Thymus (tissue), 11 donors: ENCODE data around the gene AFTPH. TPM values are rescaled to one million over a fixed set of nuclear protein-coding genes. Genes with fewer than 3 reads are reported as not detected.

ENCODE experiments used
- DNase-seq, 9 donors: peaks; one replicate each; pipeline ENCODE4 v3.0.0-alpha.2; 2013; ENCODE audit warnings: low spot score in 9 of 9, low read depth in 6 of 9, missing footprints in 1 of 9
- H3K27ac ChIP-seq, 2 donors: one replicate each; pipeline ENCODE4 v1.5.1; 2013; ENCODE audit warnings: control low read depth in 1 of 2, low read depth in 1 of 2, low read length in 1 of 2, mild to moderate bottlenecking in 1 of 2, moderate library complexity in 1 of 2
- H3K27me3 ChIP-seq, 2 donors: one replicate each; pipeline ENCODE4 v1.5.1; 2013; ENCODE audit warnings: low read length in 1 of 2; ENCODE audit not compliant: control insufficient read depth in 2 of 2, insufficient read depth in 1 of 2
- H3K36me3 ChIP-seq, 2 donors: one replicate each; pipeline ENCODE4 v1.5.1; 2013; ENCODE audit warnings: low read length in 1 of 2, mild to moderate bottlenecking in 1 of 2, moderate library complexity in 1 of 2; ENCODE audit not compliant: control insufficient read depth in 2 of 2, insufficient read depth in 2 of 2
- H3K4me1 ChIP-seq, 2 donors: one replicate each; pipeline ENCODE4 v1.5.1; 2013; ENCODE audit warnings: low read length in 2 of 2; ENCODE audit not compliant: control insufficient read depth in 2 of 2, insufficient read depth in 2 of 2
- H3K4me3 ChIP-seq, 2 donors: one replicate each; pipeline ENCODE4 v1.5.1; 2013; ENCODE audit warnings: low read length in 2 of 2, control low read depth in 1 of 2, mild to moderate bottlenecking in 1 of 2
- H3K9me3 ChIP-seq, 2 donors: one replicate each; pipeline ENCODE4 v1.5.1; 2013; ENCODE audit warnings: low read length in 1 of 2, mild to moderate bottlenecking in 1 of 2; ENCODE audit not compliant: control insufficient read depth in 2 of 2, insufficient read depth in 1 of 2
- WGBS: extraction: QIAGEN DNeasy Blood & Tissue Kit; methylation state at CpG from one replicate; pipeline ENCODE4 v1.1.7; 2013; 5-methylcytosine and 5-hydroxymethylcytosine counted together
- polyA plus RNA-seq: library from polyadenylated mRNA; stranded (reverse); fragments of 200-250 nt; gene quantifications from one replicate; pipeline ENCODE4 v1.2.3, GENCODE V29; 2013
- total RNA-seq: library from RNA; stranded (reverse); fragments of 120-200 nt; gene quantifications from one replicate; pipeline ENCODE4 v1.2.4, GENCODE V29; 2013
- donor health status: healthy.

Gene AFTPH
- total and polyA plus RNA-seq, 2 donors, result 43.2 to 76.0 TPM

- Histone ChIP-seq H3K36me3 (no peaks in the 10 kb centered on the region), H3K9me3 (no peaks in the 10 kb centered on the region), H3K4me3 (no peak overlapping the region), H3K4me1 (peaks cover 11 to 16% of the 10 kb centered on the region in 2 donors), H3K27me3 (no peaks in the 10 kb centered on the region), H3K27ac (no peak overlapping the region)
- 96% methylated on average over 4 of the region's 4 CpGs for WGBS
- DNase-seq, result no peak
Observed at GRCh38 chr2:64620661-64621060, 96.5 kb downstream of the AFTPH start.

GRCh38 chr2:64622443-64623241, 98.5 kb downstream of the AFTPH start:
- Histone ChIP-seq H3K27ac (no peak overlapping the region), H3K27me3 (no peaks in the 10 kb centered on the region)

DNA sequence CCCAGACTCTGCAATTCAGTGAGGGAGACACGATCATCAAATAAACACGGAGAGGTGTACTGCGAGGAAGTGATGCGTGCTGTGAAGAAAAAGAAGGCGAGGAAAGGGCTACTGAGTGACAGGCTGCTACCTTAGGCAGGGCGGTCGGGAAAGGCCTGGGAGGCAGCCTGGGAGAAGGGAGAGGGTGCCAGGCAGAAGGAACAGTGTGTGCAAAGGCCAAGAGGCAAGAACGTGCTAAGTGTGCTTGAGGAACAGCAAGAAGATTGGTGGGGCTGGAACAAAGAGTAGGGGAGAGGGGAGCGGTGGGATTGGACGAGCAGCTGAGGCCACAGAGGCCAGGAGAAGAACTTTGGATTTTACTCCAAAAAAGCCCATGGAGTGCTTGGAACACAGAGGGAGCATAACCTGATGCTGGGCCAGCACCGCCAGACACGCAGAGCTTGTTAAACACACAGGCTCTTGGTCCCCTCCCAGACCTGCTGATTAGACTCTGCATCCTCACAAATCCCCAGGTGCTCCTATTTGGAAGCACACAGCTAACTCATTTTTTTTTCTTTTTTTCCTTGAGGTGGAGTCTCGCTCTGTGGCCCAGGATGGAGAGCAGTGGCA, 99.2 kb downstream of the AFTPH start:
- Histone ChIP-seq H3K27me3 (no peaks in the 10 kb centered on the region), H3K36me3 (no peaks in the 10 kb centered on the region), H3K4me3 (no peak overlapping the region), H3K27ac (no peak overlapping the region), H3K9me3 (no peaks in the 10 kb centered on the region), H3K4me1 (peaks cover 0 to 13% of the 10 kb centered on the region in 2 donors)
- DNase-seq, result no peak
- 96% methylated on average over 13 of the region's 13 CpGs for WGBS

More at GRCh38 chr2:64622443-64623241, 98.5 kb downstream of the AFTPH start:
- Histone ChIP-seq H3K36me3 (no peaks in the 10 kb centered on the region), H3K9me3 (no peaks in the 10 kb centered on the region), H3K4me1 (peaks cover 4 to 17% of the 10 kb centered on the region in 2 donors), H3K4me3 (no peak overlapping the region)
- no peak for DNase-seq
- 94% methylated on average over 13 of the region's 13 CpGs for WGBS

GRCh38 chr2:64624108-64624610, 100.0 kb downstream of the AFTPH start:
- 98% methylated on average over 6 of the region's 6 CpGs for WGBS

GRCh38 chr2:64624862-64625261, 100.7 kb downstream of the AFTPH start:
- DNase-seq, result no peak
- Histone ChIP-seq H3K4me1 (peaks cover 0 to 12% of the 10 kb centered on the region in 2 donors), H3K9me3 (no peaks in the 10 kb centered on the region), H3K27ac (no peak overlapping the region), H3K27me3 (no peaks in the 10 kb centered on the region), H3K4me3 (no peak overlapping the region), H3K36me3 (peaks cover 0 to 3% of the 10 kb centered on the region in 2 donors)
- WGBS, result 96% methylated on average over 6 of the region's 6 CpGs

More at GRCh38 chr2:64624108-64624610, 100.0 kb downstream of the AFTPH start:
- H3K27ac ChIP-seq, result no peak overlapping the region
- no peaks in the 10 kb centered on the region for H3K36me3 ChIP-seq
- H3K27me3 ChIP-seq, result no peaks in the 10 kb centered on the region
- H3K9me3 ChIP-seq, result no peaks in the 10 kb centered on the region
- DNase-seq, result no peak
- peaks cover 0 to 12% of the 10 kb centered on the region in 2 donors for H3K4me1 ChIP-seq
- H3K4me3 ChIP-seq, result no peak overlapping the region

GRCh38 chr2:64625299-64626145, 101.4 kb downstream of the AFTPH start:
- H3K4me1 ChIP-seq, result peaks cover 0 to 12% of the 10 kb centered on the region in 2 donors

DNA sequence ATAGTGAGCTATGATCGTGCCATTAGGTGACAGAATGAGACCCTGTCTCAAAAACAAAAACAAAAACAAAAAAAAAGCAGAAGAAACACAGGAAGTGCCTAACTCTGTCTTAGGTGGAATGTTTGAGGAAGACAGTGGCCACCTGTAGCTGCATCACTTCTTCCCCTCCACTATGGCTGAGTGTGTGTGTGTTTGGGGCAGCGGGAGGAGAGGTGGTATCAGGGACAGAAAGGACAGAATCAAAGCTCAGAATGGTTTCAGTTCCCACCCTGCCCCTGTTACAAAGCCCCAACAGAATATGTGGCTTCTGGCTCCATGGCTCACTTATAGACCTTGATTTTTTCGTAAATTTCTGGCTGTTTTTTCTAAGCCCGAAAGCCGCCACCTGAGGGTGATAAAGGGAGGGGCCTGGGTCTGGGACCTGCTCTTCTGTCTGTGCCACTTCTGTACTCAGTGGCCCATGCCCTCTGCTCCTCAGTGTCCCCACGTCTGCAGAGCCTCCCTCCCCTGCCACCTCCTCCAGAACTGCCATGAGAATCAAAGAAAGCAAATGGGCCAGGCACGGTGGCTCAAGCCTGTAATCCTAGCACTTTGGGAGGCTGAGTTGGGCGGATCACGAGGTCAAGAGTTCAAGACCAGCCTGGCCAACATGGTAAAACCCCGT, 102.2 kb downstream of the AFTPH start:
- Histone ChIP-seq H3K4me3 (no peak overlapping the region), H3K4me1 (peaks cover 0 to 12% of the 10 kb centered on the region in 2 donors), H3K36me3 (peaks cover 10 to 16% of the 10 kb centered on the region in 2 donors), H3K9me3 (no peaks in the 10 kb centered on the region), H3K27ac (no peak overlapping the region), H3K27me3 (no peaks in the 10 kb centered on the region)
- 93% methylated on average over 10 of the region's 10 CpGs for WGBS
- DNase-seq, result no peak

More at GRCh38 chr2:64625299-64626145, 101.4 kb downstream of the AFTPH start:
- Histone ChIP-seq H3K36me3 (peaks cover 2 to 9% of the 10 kb centered on the region in 2 donors), H3K27ac (no peak overlapping the region), H3K4me3 (no peak overlapping the region), H3K27me3 (no peaks in the 10 kb centered on the region), H3K9me3 (no peaks in the 10 kb centered on the region)
- no peak for DNase-seq
- WGBS, result 98% methylated on average over 7 of the region's 7 CpGs

DNA sequence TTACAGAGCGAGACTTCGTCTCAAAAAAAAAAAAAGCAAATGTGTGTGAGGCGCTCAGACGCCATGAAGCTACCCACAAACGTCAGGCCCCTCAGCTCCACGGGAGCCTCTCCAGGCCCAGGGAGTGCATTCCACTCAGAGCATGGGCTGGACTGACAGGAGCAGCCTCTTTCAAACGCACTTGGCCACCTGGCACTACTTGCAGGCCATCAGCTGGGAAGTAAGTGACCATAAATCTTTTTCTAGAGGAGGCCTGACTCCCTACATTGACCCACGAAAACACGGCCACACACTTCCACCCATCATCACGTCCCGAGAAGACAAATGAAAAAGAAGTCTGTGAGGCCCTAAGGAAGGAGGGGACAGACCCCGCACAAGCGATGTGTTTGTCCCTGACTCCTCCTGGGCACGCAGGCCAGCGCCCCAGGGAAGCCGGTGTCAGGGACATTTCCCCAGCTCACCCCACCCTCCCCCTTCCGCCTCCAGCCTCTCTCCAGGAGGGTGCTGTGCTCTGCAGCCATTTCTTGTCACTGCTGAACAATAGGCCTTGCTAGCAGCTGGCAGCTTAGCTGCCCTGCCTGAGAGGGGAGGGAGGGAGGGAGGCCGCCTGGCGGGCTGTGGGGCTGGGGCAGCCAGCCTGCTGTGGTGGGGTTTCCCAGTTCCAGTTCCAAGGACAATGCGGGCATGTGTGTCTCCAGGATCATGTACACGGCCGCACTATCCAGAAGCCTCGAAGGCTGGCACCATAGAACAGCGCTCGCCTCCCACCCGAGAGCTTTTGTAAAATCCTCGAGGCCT, 103.0 kb downstream of the AFTPH start:
- 95% methylated on average over 27 of the region's 27 CpGs for WGBS
- H3K4me1 ChIP-seq, result peaks cover 0 to 12% of the 10 kb centered on the region in 2 donors

More for the DNA sequence above, 103.0 kb downstream of the AFTPH start:
- Histone ChIP-seq H3K9me3 (no peaks in the 10 kb centered on the region), H3K27ac (no peak overlapping the region), H3K27me3 (no peaks in the 10 kb centered on the region), H3K4me3 (no peak overlapping the region), H3K36me3 (peaks cover 13 to 25% of the 10 kb centered on the region in 2 donors)
- no peak for DNase-seq
